Ovary (tissue), 3 donors: ENCODE results near the gene KRTAP4-8.

Experiments used
- CTCF ChIP-seq, 3 donors: fragments of 450-650 bp in 2 of 3; fragments of 200-600 bp in 1 of 3; IDR thresholded peaks; one replicate each; pipeline versions ENCODE4 v1.5.1 to v1.8.0; 2016 to 2022; ENCODE audit warnings: antibody characterized with exemption in 3 of 3, mild to moderate bottlenecking in 1 of 3
- POLR2A ChIP-seq: fragments of 450-650 bp; IDR thresholded peaks from one replicate; pipeline ENCODE4 v1.6.1; 2017; ENCODE audit warnings: antibody characterized with exemption, mild to moderate bottlenecking, moderate library complexity
- donor health status: DM: no; HTN: no; CAD: no.

DNA sequence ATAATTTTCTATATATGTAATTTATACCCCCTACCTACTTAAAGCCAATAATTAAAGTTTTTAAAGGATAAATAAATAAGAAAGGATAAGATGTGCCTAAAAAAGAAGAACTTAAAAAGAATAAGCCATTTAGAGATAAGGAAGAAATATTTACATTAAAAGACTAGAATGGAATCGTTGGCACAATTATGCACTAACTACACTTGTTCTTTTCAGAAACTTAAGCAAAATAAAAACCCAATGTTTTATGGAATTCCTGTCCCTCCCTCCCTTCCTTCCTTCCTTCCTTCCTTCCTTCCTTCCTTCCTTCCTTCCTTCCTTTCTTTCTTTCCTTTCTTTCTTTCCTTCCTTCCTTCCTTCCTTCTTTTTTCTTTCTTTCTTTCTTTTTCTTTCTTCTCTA, 46.9 kb upstream of the KRTAP4-8 start:
- TF ChIP-seq POLR2A: no peak
- no peak for TF ChIP-seq CTCF (IDR thresholded peaks at IDR 0.05)
